Stimulated activated CD4-positive, alpha-beta T cell treated with anti-CD3 and anti-CD28 coated beads, Interleukin-1b, Interleukin-23, amount 100 ng/mL, for 1 hour (primary cell): ENCODE measurements around the gene TRPT1.

ENCODE experiments used
- DNase-seq, 2 donors: peaks; one replicate each; pipeline ENCODE4 v3.0.0-alpha.2; 2020; ENCODE audit warnings: low read depth in 2 of 2

Gene TRPT1

GRCh38 chr11:64245401-64245796 is 19.4 kb upstream of the TRPT1 start:
- no peak for DNase-seq

GRCh38 chr11:64244966-64245365 is 19.0 kb upstream of the TRPT1 start:
- no peak for DNase-seq

- DNase-seq: no peak
Observed at GRCh38 chr11:64244107-64244506, 18.1 kb upstream of the TRPT1 start.

GRCh38 chr11:64243236-64243854 is 17.4 kb upstream of the TRPT1 start:
- DNase-seq: no peak

GRCh38 chr11:64241491-64242374 is 15.7 kb upstream of the TRPT1 start:
- DNase-seq: peak; percentile 99 to 100

GRCh38 chr11:64241241-64241490 is 15.2 kb upstream of the TRPT1 start:
- DNase-seq: no peak

- peak; percentile 95 to 96 for DNase-seq
Observed at GRCh38 chr11:64240435-64241240, 14.7 kb upstream of the TRPT1 start, which contains the start of gene FKBP2. FKBP2 (plus strand) TSS chr11:64241095; CDS start chr11:64242388, 1,293 bp downstream.

- no peak for DNase-seq
Observed at GRCh38 chr11:64239662-64240434, 13.9 kb upstream of the TRPT1 start.

GRCh38 chr11:64238999-64239398 is 13.0 kb upstream of the TRPT1 start:
- no peak for DNase-seq

GRCh38 chr11:64238076-64238475 is 12.1 kb upstream of the TRPT1 start:
- DNase-seq: no peak

GRCh38 chr11:64237484-64237951 is 11.5 kb upstream of the TRPT1 start:
- no peak for DNase-seq

GRCh38 chr11:64235437-64236161 is 9.6 kb upstream of the TRPT1 start:
- no peak for DNase-seq

GRCh38 chr11:64234647-64235379 is 8.8 kb upstream of the TRPT1 start:
- no peak for DNase-seq

GRCh38 chr11:64233913-64234586 is 8.1 kb upstream of the TRPT1 start, which contains the start of gene VEGFB:
VEGFB (plus strand) TSS chr11:64234584; CDS start chr11:64234834, 250 bp downstream.
- no peak for DNase-seq

- DNase-seq: no peak
Observed at GRCh38 chr11:64232967-64233315, 7.0 kb upstream of the TRPT1 start.

GRCh38 chr11:64232182-64232966 is 6.4 kb upstream of the TRPT1 start:
- DNase-seq: no peak

GRCh38 chr11:64231546-64231945 is 5.6 kb upstream of the TRPT1 start:
- no peak for DNase-seq

GRCh38 chr11:64230985-64231365 is 5.0 kb upstream of the TRPT1 start:
- DNase-seq: no peak
